Amniotic epithelial cell (primary cell): ENCODE measurements around the gene CDH20.

ENCODE experiments used
- DNase-seq: peaks from one replicate; pipeline ENCODE4 v3.0.0-alpha.2; 2010; ENCODE audit warnings: low read depth

The CDH20 gene

GRCh38 chr18:61426492-61427053 is 93.3 kb downstream of the CDH20 start:
- no peak for DNase-seq

- no peak for DNase-seq
Observed at GRCh38 chr18:61428266-61428665, 95.0 kb downstream of the CDH20 start.

- no peak for DNase-seq
Observed at GRCh38 chr18:61432590-61432989, 99.4 kb downstream of the CDH20 start.

- DNase-seq, result peak; percentile 7
Observed at GRCh38 chr18:61435064-61435652, 101.9 kb downstream of the CDH20 start.

- DNase-seq, result no peak
Observed at GRCh38 chr18:61443081-61443725, 110.0 kb downstream of the CDH20 start.

- no peak for DNase-seq
Observed at GRCh38 chr18:61448316-61448715, 115.1 kb downstream of the CDH20 start.

GRCh38 chr18:61459896-61460648 is 126.8 kb downstream of the CDH20 start:
- no peak for DNase-seq

GRCh38 chr18:61464551-61465142 is 131.4 kb downstream of the CDH20 start:
- DNase-seq, result no peak

- DNase-seq, result no peak
Observed at GRCh38 chr18:61466736-61467135, 133.5 kb downstream of the CDH20 start.

GRCh38 chr18:61470031-61470674 is 136.9 kb downstream of the CDH20 start:
- DNase-seq, result no peak

GRCh38 chr18:61471541-61471940 is 138.3 kb downstream of the CDH20 start:
- no peak for DNase-seq

GRCh38 chr18:61471942-61472341 is 138.7 kb downstream of the CDH20 start:
- no peak for DNase-seq

GRCh38 chr18:61474341-61474740 is 141.1 kb downstream of the CDH20 start:
- DNase-seq, result no peak

- no peak for DNase-seq
Observed at GRCh38 chr18:61474918-61475317, 141.7 kb downstream of the CDH20 start.

- no peak for DNase-seq
Observed at GRCh38 chr18:61475931-61476330, 142.7 kb downstream of the CDH20 start.

- no peak for DNase-seq
Observed at GRCh38 chr18:61489334-61489733, 156.1 kb downstream of the CDH20 start.

- no peak for DNase-seq
Observed at GRCh38 chr18:61496374-61496773, 163.1 kb downstream of the CDH20 start.

GRCh38 chr18:61497422-61497821 is 164.2 kb downstream of the CDH20 start:
- DNase-seq, result no peak

GRCh38 chr18:61502472-61502871 is 169.2 kb downstream of the CDH20 start:
- DNase-seq, result peak; percentile 43

GRCh38 chr18:61503688-61504087 is 170.5 kb downstream of the CDH20 start:
- peak; percentile 1 for DNase-seq

GRCh38 chr18:61528961-61529360 is 195.7 kb downstream of the CDH20 start:
- no peak for DNase-seq

GRCh38 chr18:61530681-61531080 is 197.5 kb downstream of the CDH20 start:
- DNase-seq, result no peak
